Endometrium (tissue), 2 donors: ENCODE results near the gene GPATCH2L.

Experiments used
- FAIRE-seq: peaks from 2 replicates; lab custom pipeline; 2012; peaks lifted over from hg19 to GRCh38; lab: Jason Lieb, UNC
- donor health status: control.
- donor health status: control.

Gene GPATCH2L

GRCh38 chr14:76136476-76137110, 15.1 kb upstream of the GPATCH2L start:
- no peak for FAIRE-seq

GRCh38 chr14:76138119-76138757, 13.5 kb upstream of the GPATCH2L start:
- FAIRE-seq, result no peak

DNA sequence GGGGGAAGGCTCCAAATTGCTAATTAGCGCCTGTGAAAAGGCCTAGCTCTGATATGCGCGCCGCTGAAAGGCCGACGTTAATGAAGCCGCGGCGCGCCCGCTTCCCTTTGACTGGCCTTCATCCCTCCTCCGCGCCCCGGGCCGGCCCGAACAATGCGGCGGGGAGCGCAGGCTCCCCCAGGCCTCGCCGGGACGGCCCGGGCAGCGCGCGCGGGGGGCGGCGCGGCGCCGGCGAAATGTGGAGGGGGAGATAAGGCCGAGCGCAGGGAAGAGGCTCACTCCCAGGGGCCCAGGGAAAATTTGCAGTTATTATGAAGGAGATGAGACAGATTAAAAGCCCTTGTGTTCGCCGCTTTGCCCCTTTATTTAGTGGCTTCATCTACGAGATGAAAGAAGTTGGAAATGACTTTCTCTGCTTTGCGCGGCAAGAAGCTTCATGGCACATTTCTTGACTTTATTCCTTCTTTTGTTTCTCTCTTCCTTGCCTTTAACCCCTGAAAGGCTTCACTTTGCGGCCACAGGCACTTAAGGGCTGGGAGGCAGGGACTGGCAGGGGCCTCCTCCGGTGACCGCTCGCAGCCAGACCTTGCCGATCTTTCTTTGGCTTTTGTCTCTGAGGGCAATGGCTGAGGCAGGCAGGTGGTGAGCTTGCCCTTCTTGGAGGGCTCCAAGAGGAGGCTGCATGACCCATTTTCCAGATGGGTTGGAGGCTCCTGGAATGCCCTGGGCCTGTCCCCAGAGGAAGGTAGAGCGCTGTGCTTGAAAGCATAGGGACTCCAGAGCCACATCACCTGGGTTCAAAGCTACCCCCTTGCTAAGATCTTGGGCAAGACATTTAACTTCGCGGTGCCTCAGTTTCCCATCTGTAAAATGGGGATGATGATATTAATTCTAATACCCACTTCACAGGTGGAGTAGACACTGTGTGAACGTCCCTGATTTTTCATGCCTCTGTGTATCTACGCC, 12.7 kb upstream of the GPATCH2L start:
- FAIRE-seq, result no peak

DNA sequence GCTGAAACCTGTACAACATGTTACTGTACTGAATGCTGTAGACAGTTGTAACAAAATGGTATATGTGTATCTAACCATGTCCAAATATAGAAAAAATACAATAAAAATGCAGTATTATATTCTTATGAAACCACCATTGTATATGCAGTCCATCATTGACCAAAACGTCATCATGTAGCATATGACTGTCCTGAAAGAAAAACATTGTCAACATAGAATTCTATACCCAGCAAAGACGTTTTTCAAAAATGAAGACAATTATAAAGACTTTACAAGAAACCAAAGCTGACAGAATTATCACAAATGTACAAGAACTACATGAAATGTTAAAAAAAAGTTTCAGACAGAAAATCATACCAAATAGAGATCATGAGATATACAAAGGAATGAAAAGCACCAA, 8.1 kb upstream of the GPATCH2L start:
- FAIRE-seq, result no peak

- no peak for FAIRE-seq
These were observed 4.7 kb upstream of the GPATCH2L start for GRCh38 chr14:76146976-76147375.

DNA sequence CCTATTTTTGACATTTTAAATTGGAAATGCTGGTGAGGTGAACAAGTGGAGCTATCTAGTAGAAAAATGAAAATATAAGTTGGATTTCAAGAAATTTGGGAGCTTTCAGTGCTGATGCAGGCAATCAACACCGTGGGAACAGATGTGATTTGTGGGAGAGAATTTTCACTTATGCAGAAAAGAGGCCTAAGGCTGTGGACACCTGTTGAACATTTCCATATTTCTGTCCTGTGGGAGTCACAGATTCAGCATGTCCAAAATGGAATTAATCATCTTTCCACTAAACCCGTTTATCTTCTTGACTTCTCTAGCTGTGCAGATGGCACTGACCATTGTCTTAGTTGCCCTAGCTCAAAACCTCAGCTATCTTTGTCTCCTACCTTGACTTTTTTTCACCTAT, 2.5 kb upstream of the GPATCH2L start:
- no peak for FAIRE-seq

GRCh38 chr14:76152333-76152681, 585 bp downstream of the GPATCH2L start:
- FAIRE-seq, result no peak

DNA sequence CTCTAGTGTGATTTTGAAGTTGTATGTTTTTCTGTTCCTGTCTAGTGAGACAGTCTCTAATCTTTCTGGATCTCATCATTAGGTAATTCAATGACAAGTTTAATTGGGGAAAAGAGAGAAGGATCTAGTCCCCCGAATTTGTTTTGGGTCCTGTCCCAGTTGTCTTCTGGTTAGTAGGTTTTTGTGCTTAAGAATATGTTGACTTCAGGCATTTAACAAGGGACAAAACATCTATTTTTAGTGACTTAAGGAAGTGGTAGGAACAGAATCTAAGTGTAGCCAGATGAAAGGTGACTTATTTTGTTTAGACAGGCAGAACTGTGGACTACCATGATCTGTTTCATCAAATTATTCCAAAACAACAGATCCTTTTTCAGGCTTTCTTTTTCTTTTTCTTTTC, 2.2 kb downstream of the GPATCH2L start:
- FAIRE-seq, result no peak

DNA sequence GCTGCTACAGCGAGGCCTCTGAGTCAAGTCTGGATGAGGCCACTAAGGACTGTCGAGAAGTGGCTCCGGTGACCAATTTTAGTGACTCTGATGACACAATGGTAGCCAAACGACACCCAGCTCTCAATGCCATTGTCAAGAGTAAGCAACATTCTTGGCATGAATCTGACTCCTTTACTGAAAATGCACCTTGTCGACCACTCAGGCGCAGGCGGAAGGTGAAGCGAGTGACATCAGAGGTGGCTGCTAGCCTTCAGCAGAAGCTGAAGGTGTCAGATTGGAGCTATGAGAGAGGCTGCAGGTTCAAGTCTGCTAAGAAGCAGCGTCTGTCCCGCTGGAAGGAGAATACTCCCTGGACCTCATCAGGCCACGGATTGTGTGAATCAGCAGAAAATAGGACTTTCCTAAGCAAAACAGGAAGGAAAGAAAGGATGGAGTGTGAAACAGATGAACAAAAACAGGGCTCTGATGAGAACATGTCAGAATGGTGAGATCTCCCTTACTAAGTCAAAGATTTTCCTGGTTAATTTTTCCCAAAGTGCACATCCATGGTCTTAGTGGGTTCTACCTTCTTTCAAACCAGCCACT, 2.9 kb downstream of the GPATCH2L start:
- no peak for FAIRE-seq

DNA sequence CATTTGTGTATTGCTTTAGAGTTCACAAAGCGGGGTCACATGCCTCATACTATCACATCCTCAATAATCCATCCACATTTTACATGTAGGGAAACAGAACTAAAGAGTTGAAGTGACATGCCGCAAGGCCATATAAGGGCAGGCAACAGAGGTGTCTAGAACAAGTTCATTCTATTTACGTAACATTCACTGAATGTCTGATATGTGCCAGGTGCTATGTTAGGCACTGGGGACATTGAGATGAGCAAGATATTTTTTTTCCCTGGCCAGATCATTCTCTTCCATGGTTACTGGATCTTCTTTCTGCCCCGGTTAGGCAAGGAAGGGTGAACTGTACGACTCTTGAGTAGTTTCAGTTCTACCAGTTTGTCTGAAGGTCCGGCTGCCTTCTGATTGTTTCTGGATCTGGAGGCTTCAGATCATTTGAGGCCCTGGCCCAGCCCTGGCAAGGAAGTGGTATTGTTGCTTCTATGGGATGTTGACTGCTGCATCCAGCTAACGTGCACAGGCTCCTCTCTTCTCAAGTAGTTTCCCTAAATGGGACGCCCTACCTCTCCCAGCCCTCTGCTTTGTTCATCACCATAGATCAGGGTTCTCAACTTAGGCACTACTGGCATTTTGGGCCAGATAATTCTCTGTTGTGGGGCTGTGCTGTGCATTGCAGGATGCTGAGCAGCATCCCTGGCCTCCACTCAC, 12.1 kb downstream of the GPATCH2L start:
- no peak for FAIRE-seq

GRCh38 chr14:76168531-76168930, 16.8 kb downstream of the GPATCH2L start:
- FAIRE-seq, result no peak

- FAIRE-seq, result no peak
These were observed 18.1 kb downstream of the GPATCH2L start for GRCh38 chr14:76169776-76170175.

- no peak for FAIRE-seq
These were observed 23.3 kb downstream of the GPATCH2L start for GRCh38 chr14:76174982-76175381.

DNA sequence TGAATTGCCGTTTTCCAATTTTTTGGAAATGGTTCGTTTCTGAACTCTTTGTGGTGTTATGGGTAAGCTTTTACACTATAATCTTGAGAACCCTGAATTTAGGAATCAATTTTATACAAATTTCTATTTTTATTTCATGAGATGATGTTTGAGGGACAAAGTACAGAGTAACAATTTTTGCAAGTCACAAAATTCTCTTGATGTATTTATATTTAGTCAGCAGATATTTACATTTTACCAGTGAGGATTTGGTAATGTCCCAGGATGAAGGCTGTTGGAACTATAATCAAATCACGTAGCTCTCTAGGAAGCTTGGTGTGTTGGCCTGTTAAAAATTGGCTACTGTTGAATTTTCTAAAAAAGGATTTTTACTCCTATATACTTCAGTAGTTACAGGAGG, 24.2 kb downstream of the GPATCH2L start:
- FAIRE-seq, result no peak

- no peak for FAIRE-seq
These were observed 29.8 kb downstream of the GPATCH2L start for GRCh38 chr14:76181546-76181945.

DNA sequence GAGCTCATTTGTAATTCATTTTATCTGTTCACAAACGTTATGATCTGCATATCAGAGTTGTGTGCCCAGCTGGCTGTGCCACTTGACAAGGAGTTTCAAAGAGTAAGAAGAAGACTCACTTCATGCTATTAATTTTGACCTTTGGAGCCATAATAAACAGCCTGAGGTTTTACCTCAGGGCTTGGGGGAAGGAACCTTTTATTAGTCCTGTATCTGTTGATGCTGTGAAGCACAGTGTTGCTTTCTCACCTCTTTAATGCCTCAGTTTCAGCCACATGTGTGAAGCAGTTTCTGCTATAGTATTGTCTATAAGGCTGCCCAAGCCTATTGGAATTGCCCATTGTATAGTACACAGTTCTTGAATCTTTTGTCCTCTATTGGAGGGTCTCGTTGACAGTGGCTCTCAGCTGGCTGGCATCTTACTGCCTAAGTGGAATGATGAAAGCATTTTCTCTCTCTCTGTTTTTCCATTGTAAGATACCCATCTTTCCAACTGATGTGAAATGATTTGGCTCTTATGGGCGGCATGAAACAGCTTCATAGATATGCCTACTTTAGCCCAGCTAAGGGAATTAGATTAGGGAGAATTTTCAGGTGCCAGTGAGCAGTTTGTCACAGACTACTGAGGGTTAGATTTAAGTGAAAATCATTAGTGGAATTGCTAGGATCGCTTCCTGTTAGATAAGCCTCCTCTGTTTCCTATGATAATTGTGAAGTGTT, 34.7 kb downstream of the GPATCH2L start:
- FAIRE-seq, result no peak

- no peak for FAIRE-seq
These were observed 39.6 kb downstream of the GPATCH2L start for GRCh38 chr14:76191297-76191696.

DNA sequence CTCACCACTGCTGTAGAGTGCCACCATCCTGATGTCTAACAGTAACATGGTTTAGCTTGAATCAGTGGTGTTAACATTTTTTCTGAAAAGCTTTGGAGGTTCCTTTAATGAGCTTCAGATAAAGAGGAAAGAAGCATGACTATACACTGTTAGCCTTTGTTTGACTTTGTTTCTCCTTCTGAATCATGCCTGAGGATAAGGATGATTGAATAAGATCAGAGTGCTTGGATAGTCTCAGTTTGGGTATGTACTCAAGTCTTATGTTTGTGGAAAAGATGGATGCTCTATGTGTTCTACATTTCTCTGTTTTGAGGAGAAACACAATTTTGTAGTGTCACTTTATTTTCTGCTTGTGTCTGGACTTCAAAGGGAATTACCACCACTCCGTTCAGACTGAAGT, 42.0 kb downstream of the GPATCH2L start:
- no peak for FAIRE-seq

GRCh38 chr14:76194327-76194726, 42.6 kb downstream of the GPATCH2L start:
- FAIRE-seq, result no peak

DNA sequence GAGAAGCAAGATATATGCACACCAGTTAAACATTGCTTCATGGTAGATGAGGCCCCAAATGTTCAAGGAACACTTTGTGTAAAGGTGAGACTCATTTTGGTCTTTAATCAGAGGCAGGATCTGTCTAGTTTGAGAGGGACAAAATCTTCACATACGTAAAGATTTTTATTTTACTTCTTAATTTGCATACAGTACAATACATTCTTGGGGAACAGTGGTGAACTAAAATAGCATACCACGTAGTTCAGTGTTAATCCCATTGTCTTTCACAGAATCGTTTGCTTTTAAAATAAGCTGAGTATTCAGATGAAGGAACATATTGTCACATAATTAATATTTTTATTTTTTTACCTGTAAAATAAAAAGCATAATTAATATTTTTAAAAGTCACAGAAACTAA, 43.3 kb downstream of the GPATCH2L start:
- no peak for FAIRE-seq

- FAIRE-seq, result no peak
These were observed 45.4 kb downstream of the GPATCH2L start for GRCh38 chr14:76196980-76197695.
